DMS53 treated with DMSO at 0.1 percent for 48 hours (cell line): ENCODE data around the gene CPNE6.
A peak's percentile ranks its signal among the peaks of the same experiment; 100 is the strongest.

Source experiments
- DNase-seq: peaks from one replicate; lab custom pipeline; 2025; ENCODE audit not compliant: unreplicated experiment; lab: John Stamatoyannopoulos, UW

CPNE6 gene

GRCh38 chr14:24068711-24069410 lies 2.5 kb upstream of the CPNE6 start:
- no peak for DNase-seq

- no peak for DNase-seq
Measured at GRCh38 chr14:24069411-24069735, 2.0 kb upstream of the CPNE6 start.

GRCh38 chr14:24070285-24071143 lies 848 bp upstream of the CPNE6 start:
- no peak for DNase-seq

DNA sequence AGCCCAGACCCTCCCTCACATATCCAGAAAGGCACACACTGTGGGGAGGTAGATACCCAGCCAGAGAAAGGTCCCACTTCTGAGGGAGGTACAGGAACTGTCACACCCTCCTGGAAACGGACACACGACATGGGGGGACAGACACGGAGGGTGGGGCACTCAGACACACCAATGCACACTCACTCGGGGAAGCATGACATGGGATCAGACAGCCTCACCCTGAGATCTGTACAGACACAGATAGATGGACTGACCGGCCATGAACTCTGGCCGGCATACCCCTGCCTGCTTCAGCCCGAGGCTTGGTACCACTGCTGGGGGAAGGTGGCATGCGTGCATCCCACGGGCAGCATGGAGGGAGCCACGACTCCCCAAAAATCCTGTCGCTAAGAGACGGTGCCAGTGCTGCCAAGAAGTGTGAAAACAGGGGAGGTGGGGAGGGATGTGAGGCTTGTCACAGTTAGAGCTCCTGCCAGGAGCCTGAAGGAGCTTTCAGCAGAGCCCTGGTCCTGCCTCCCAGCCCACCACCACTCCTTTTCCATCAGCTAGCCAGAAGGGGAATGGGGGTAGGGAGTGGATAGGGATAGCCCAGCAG lies 571 bp downstream of the CPNE6 start:
- no peak for DNase-seq

- no peak for DNase-seq
Measured at GRCh38 chr14:24072436-24072835, 1.1 kb downstream of the CPNE6 start.

DNA sequence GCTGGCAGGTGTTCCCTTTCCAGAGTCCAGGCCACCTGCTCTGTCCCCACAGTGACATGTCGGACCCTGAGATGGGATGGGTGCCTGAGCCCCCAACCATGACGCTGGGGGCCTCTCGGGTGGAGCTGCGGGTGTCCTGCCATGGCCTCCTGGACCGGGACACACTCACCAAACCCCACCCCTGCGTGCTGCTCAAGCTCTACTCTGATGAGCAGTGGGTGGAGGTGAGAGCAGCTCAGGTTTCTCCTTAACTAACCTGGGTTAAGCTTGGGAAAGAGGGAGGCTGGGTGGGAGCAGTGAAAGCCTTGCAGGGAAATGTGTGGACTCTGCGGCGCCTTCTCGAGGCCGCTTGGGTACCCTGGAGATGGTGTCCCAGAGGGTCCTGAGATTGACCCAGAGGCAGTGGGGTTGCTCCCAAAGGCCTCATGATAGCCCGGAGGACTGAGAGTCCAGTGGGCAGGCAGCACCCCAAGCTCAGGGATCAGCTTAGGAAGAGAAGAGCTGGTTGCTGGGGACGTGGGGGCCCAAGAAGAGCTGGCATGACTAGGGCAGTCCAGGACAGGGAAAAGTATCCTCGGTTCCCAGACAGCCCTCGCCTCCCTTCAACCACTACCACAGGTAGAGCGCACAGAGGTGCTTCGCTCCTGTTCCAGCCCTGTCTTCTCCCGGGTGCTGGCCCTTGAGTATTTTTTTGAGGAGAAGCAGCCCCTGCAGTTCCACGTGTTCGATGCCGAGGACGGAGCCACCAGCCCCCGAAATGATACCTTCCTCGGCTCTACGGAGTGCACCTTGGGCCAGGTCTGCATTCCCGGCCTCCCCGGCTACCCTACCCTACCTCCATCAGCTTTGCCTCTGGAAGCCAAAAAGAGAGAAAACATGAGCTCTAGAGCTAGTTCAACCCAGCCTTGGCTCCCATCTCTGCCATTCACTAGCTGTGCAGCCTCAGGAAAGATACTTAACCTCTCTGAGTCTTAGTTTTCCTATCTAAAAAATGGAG lies 1.8 kb downstream of the CPNE6 start:
- DNase-seq, result no peak

DNA sequence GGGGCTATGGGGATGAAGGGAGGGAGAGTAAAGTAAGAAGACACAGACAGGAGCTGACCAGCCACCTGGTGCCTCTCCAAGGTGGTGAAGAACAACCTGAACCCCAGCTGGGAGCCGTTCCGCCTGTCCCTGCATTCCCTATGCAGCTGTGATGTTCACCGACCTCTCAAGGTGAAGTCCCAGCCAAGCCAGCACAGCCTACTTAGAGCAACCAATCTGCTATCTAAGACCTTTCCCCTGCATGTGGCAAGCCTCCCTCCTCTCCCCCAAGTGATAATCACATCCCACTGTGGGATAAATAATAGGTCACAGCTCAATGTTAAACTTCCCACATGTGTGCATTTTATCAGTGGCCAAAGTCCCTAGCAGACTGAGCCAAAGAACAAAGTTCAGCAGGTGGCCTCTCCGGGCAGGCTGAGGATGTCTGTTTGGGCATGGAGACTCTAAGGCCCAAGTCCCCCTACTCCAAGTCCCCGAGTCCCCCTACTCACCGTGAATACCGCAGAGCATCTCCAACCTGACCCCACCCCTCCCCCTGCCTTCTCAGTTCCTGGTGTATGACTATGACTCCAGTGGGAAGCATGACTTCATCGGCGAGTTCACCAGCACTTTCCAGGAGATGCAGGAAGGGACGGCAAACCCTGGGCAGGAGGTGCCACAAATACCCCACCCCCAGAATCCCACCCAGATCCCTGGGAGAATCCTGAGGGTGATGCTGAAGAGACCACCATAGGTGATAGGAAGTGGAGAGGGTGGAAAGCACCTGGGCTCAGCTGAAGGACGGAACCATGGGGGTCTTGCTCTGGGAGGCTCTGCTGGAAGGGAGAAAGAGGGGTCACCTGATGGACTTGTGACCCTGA lies 3.5 kb downstream of the CPNE6 start:
- no peak for DNase-seq

- DNase-seq, result no peak
Measured at GRCh38 chr14:24075485-24076301, 4.3 kb downstream of the CPNE6 start.

GRCh38 chr14:24076302-24076601 lies 4.9 kb downstream of the CPNE6 start:
- no peak for DNase-seq

DNA sequence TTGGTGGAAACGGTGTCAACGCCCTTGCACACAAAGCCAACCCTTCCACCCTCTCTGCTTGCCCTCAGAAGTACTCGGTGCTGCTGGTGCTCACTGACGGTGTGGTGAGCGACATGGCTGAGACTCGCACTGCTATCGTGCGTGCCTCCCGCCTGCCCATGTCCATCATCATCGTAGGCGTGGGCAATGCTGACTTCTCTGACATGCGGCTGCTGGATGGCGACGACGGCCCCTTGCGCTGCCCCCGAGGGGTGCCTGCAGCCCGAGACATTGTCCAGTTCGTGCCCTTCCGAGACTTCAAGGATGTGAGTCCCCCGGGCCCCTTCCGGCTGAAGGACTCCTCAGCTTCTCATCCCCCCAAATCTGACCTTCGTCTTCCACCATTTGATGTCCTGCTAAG lies 5.7 kb downstream of the CPNE6 start:
- no peak for DNase-seq

GRCh38 chr14:24078146-24078545 lies 6.8 kb downstream of the CPNE6 start:
- no peak for DNase-seq

DNA sequence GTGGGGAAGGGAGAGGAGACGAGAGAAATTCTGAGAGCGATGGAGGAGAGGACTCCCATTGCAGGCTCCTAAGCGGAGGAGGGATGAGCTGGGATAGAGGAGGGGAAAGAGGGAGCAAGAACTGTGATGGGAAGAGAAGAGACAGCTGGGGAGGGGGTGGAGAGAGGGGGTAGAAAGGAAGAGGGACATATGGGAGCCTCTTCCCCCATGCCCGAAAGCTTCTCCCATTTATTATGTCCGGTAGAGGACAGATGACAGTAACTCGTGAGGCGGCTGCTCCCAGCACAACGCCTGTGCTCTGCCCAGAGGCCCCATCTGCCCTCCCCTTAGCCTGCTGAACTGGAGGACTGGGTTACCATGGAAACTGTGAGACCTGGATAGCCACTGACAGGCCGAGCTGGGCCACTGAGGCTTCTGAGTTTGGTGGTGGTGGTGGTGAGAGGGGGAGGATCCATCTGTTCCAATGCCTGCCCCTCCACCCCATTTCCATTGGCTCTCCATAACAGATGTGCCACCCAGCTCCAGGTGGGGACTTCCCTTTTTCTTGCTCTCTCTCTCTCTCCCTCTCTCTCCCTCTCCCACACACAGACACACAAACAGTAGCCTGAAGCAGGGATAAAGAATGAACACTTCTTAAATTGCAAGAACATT lies 8.3 kb downstream of the CPNE6 start:
- no peak for DNase-seq

GRCh38 chr14:24080142-24080530 lies 8.8 kb downstream of the CPNE6 start:
- no peak for DNase-seq

GRCh38 chr14:24080888-24081738 lies 9.8 kb downstream of the CPNE6 start:
- peak; percentile 12 for DNase-seq

- no peak for DNase-seq
Measured at GRCh38 chr14:24081739-24082211, 10.4 kb downstream of the CPNE6 start.

DNA sequence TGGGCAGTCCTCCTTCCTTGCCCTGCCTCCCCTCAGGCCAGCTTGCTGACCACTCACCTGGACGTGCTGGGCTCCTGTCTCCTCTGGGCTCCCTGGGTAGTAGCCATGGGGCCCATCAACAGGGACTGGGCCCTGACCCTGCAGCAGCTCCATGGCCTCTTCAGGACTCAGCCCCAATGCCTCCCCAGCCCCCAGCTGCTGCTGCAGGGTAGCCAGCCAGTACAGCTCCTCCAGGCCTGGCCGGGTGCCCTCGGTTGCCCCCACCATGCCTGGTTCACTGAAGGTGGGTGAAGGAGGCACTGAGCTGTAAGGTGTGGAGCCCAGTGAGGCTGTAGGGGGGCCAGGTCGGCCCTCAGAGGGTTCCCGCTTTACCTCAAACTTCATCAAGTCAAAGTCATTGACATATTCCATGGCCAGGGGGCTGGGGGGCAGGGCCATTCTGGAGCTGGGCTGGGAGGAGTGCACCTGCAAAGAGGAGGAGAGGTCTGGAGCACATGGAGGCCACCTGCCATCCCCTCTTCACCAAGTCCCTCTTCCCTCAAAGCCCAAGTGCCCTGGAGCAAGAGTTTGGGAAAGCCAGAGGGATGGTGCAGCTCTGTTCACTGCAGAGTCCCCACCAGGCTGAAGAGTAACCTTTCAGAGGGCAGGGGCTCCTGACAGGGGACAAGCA lies 11.2 kb downstream of the CPNE6 start:
- no peak for DNase-seq

GRCh38 chr14:24083462-24083861 lies 12.1 kb downstream of the CPNE6 start:
- no peak for DNase-seq
